Keratinocyte (primary cell): ENCODE data around the gene TMEM120B. TPM values are rescaled to one million over a fixed set of nuclear protein-coding genes. Genes with fewer than 3 reads are reported as not detected.
A peak's percentile ranks its signal among the peaks of the same experiment; 100 is the strongest.

ENCODE experiments used
- DNase-seq: peaks from one replicate; pipeline ENCODE4 v3.0.0-alpha.2; 2011; ENCODE audit warnings: low read depth, missing footprints, low spot score
- FAIRE-seq: peaks from 2 replicates; lab custom pipeline; 2011; peaks lifted over from hg19 to GRCh38; lab: Jason Lieb, UNC
- H2AFZ ChIP-seq: 2 replicates; pipeline ENCODE4 v1.6.0; 2012; ENCODE audit warnings: low read length, control low read depth, inconsistent platforms; ENCODE audit not compliant: control insufficient read depth
- H3K27ac ChIP-seq: 2 replicates; pipeline ENCODE4 v1.5.1; 2011; ENCODE audit warnings: low read length; ENCODE audit not compliant: control insufficient read depth, insufficient read depth
- H3K27me3 ChIP-seq: 3 replicates; pipeline ENCODE4 v1.6.0; 2011; ENCODE audit warnings: low read length; ENCODE audit not compliant: control insufficient read depth, insufficient read depth; ENCODE audit errors: extremely low read depth
- H3K36me3 ChIP-seq, 2 experiments: 2 replicates in 1 of 2; 3 replicates in 1 of 2; pipeline ENCODE4 v1.5.1; 2011; ENCODE audit warnings: low read length in 2 of 2, mild to moderate bottlenecking in 1 of 2; ENCODE audit not compliant: control insufficient read depth in 2 of 2, insufficient read depth in 2 of 2; ENCODE audit errors: extremely low read depth in 1 of 2
- H3K4me1 ChIP-seq: 3 replicates; pipeline ENCODE4 v1.5.1; 2011; ENCODE audit warnings: low read length; ENCODE audit not compliant: control insufficient read depth, insufficient read depth; ENCODE audit errors: extremely low read depth
- H3K4me2 ChIP-seq: 3 replicates; pipeline ENCODE4 v1.6.0; 2011; ENCODE audit warnings: low read depth, low read length; ENCODE audit not compliant: control insufficient read depth, insufficient read depth; ENCODE audit errors: extremely low read depth
- H3K4me3 ChIP-seq, 3 experiments: fragments of 200-600 bp in 1 of 3; sonication (generic) in 1 of 3; 2 replicates in 2 of 3; 3 replicates in 1 of 3; pipeline ENCODE4 v1.5.1; 2011 to 2016; ENCODE audit warnings: low read length in 3 of 3, mild to moderate bottlenecking in 3 of 3, control low read depth in 2 of 3, inconsistent platforms in 1 of 3, low read depth in 1 of 3, mixed read lengths in 1 of 3, mixed run types in 1 of 3, moderate library complexity in 1 of 3; ENCODE audit not compliant: control insufficient read depth in 2 of 3, insufficient read depth in 2 of 3; ENCODE audit errors: extremely low read depth in 1 of 3
- H3K79me2 ChIP-seq: 2 replicates; pipeline ENCODE4 v1.6.0; 2012; ENCODE audit warnings: low read length; ENCODE audit not compliant: control insufficient read depth, insufficient read depth
- H3K9ac ChIP-seq: 3 replicates; pipeline ENCODE4 v1.6.0; 2011; ENCODE audit warnings: low read length; ENCODE audit not compliant: control insufficient read depth, insufficient read depth; ENCODE audit errors: extremely low read depth
- H3K9me1 ChIP-seq: 3 replicates; pipeline ENCODE4 v1.6.0; 2011; ENCODE audit warnings: low read length; ENCODE audit not compliant: control insufficient read depth, insufficient read depth; ENCODE audit errors: extremely low read depth
- H3K9me3 ChIP-seq: 2 replicates; pipeline ENCODE4 v1.5.1; 2012; ENCODE audit warnings: low read depth, low read length; ENCODE audit not compliant: control insufficient read depth
- H4K20me1 ChIP-seq: 3 replicates; pipeline ENCODE4 v1.6.0; 2011; ENCODE audit warnings: low read length; ENCODE audit not compliant: control insufficient read depth, insufficient read depth; ENCODE audit errors: extremely low read depth
- CTCF ChIP-seq, 3 experiments: IDR thresholded peaks in 1 of 3; conservative IDR thresholded peaks in 1 of 3; optimal IDR thresholded peaks in 1 of 3; 2 replicates in 2 of 3; 3 replicates in 1 of 3; pipeline versions ENCODE3 to v1.5.1; 2011; ENCODE audit warnings: low read length in 3 of 3, mild to moderate bottlenecking in 3 of 3, moderate library complexity in 2 of 3, control low read depth in 1 of 3, inconsistent platforms in 1 of 3; ENCODE audit not compliant: insufficient read depth in 2 of 3; ENCODE audit errors: extremely low read depth in 1 of 3
- EZH2 ChIP-seq: IDR thresholded peaks from one replicate; pipeline ENCODE4 v1.6.1; 2012; ENCODE audit warnings: inconsistent platforms, mild to moderate bottlenecking, low read length, moderate library complexity
- dilution Hi-C: fragments of 300-500 bp; cut with MboI; formaldehyde crosslinking; loops from one replicate; pipeline ENCODE4 v1.7.0; 2020; ENCODE audit warnings: low sequenced_read_pairs; ENCODE audit not compliant: extremely low pct_ligation_motif_present
- polyA plus RNA-seq, 5 experiments: library from polyadenylated mRNA; depleted of rRNA in 3 of 5; stranded (reverse) in 3 of 5; stranded (forward) in 1 of 5; unstranded in 1 of 5; fragments of >200 nt; gene quantifications; 1 replicate in 1 of 5; 2 replicates in 3 of 5; 3 replicates in 1 of 5; pipeline versions ENCODE4 v1.2.1 to v1.2.3, GENCODE V29; 2011 to 2012; ENCODE audit warnings: missing spikeins in 2 of 5, low read depth in 1 of 5, low replicate concordance in 1 of 5

Gene TMEM120B
- polyA plus RNA-seq, 1 donor (not counting 4 experiments of a cell fraction or from before 2014, with no cell fraction given): 6.9 TPM

- Histone ChIP-seq H3K79me2 (peaks cover 46% of the 10 kb centered on the region), H3K9me3 (no peaks in the 10 kb centered on the region), H3K27me3 (no peaks in the 10 kb centered on the region), H3K27ac (peak overlapping the region; percentile 46), H3K9me1 (no peaks in the 10 kb centered on the region), H3K36me3 (peaks cover 9 to 19% of the 10 kb centered on the region in 2 experiments), H3K4me3 (peak overlapping the region; percentile 65 to 86 (median 82)), H2AFZ (no peak overlapping the region), H4K20me1 (peaks cover 4% of the 10 kb centered on the region), H3K9ac (peak overlapping the region; percentile 98), H3K4me2 (peak overlapping the region; percentile 99), H3K4me1 (peaks cover 27% of the 10 kb centered on the region)
- dilution Hi-C loops: no loop called here
- no peak for TF ChIP-seq CTCF (optimal IDR thresholded peaks at IDR 0.05 in 1 of 3, IDR thresholded peaks at IDR 0.05 in 1 of 3, conservative IDR thresholded peaks at IDR 0.05 in 1 of 3; ENCODE audit: extremely low read depth in 1 of 3, insufficient read depth in 2 of 3, low read length in 3 of 3)
- TF ChIP-seq EZH2: no peak
- FAIRE-seq: no peak
- DNase-seq: no peak
Measured at GRCh38 chr12:121804417-121805111, 92.0 kb downstream of the TMEM120B start.

- Histone ChIP-seq H3K9me1 (no peaks in the 10 kb centered on the region), H3K4me3 (peak overlapping the region; percentile 65 to 86 (median 82)), H3K36me3 (peaks cover 12 to 22% of the 10 kb centered on the region in 2 experiments), H3K4me1 (peaks cover 27% of the 10 kb centered on the region), H2AFZ (no peak overlapping the region), H3K27ac (peak overlapping the region; percentile 46), H4K20me1 (peaks cover 4% of the 10 kb centered on the region), H3K9ac (peak overlapping the region; percentile 98), H3K27me3 (no peaks in the 10 kb centered on the region), H3K9me3 (no peaks in the 10 kb centered on the region), H3K79me2 (peaks cover 55% of the 10 kb centered on the region), H3K4me2 (peak overlapping the region; percentile 99)
- FAIRE-seq (no peak), DNase-seq (no peak)
- no peak for TF ChIP-seq EZH2
- TF ChIP-seq CTCF (optimal IDR thresholded peaks at IDR 0.05 in 1 of 3, IDR thresholded peaks at IDR 0.05 in 1 of 3, conservative IDR thresholded peaks at IDR 0.05 in 1 of 3; ENCODE audit: extremely low read depth in 1 of 3, insufficient read depth in 2 of 3, low read length in 3 of 3): no peak
- dilution Hi-C loops: no loop called here
Measured at GRCh38 chr12:121805171-121806008, 92.8 kb downstream of the TMEM120B start.
